ENCODE data around the gene RBMS1.
"Not testable (repeated sequence)": the region's sequence is repeated elsewhere in the genome, so short reads cannot be mapped to it uniquely, and the experiment has no call there.

RBMS1 gene

DNA sequence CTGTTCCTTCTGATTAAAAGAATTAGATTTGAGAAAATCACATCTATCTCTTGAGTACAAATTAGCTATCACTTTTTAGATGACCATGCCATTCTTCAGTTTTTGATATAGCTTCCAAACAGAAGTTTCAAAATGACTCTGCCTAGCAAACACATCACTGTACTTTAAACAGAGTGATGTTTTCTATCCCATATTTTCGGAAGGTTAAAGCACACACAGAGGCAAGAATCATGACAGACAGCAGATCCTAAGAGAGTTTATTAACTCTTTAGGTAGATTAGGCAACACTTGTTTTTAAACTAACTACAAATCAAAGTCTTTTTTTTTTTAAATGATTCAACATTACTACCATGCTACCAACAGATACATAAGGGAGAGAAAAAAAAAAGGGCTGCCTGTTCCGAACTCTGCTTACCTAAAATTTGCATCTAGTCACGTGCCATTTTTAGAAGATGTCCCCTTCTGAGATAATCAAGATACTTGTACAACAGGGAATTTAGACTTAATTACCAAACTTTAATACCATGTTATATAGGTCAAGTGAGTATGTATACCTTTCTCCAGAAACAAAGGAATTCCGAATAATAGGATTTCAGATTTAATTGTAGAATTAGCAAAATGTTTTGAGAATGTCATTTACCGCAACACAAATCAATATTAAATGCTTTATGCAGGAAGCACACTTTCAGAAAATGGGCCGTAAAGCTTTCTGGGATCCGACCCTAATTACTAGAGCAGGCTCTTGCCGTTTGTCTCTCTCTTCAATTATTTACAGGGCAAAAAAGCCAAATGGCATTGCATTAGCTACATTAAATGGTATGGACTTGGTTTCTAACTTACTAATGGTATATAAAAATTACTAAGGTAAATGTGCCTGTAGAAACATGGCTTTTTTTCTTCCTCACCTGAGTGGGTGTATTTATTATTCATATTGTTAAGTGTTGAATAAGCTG, 2.6 kb downstream of the RBMS1 start:
- Histone ChIP-seq H3F3A (ENCODE audit: insufficient read depth, low read length) (peaks cover 17% of the 10 kb centered on the region), H3K4me2 (ENCODE audit: low read depth, low read length) (peak overlapping the region; percentile 63), H3K36me3 (replicated peaks; ENCODE audit: insufficient read depth, low read length) (no peaks in the 10 kb centered on the region), H3K9me3 (replicated peaks; ENCODE audit: insufficient read depth, low read length) (no peaks in the 10 kb centered on the region), H3K9ac (ENCODE audit: low read length) (peak overlapping the region; percentile 92; the same call in 1 of the 2 replicates), H3K79me2 (ENCODE audit: low read length) (peaks cover 24% of the 10 kb centered on the region), H4K20me1 (ENCODE audit: insufficient read depth, low read length) (no peaks in the 10 kb centered on the region), H2AFZ (ENCODE audit: low read length) (no peak overlapping the region), H3K9me2 (replicated peaks; ENCODE audit: insufficient read depth, low read length) (no peaks in the 10 kb centered on the region), H3K27me3 (replicated peaks; ENCODE audit: insufficient read depth, low read length) (no peaks in the 10 kb centered on the region), H3K4me3 (ENCODE audit: low read length) (peak overlapping the region; percentile 88), H3K4me1 (ENCODE audit: low read length) (peaks cover 8% of the 10 kb centered on the region), H3K27ac (ENCODE audit: low read length) (peak overlapping the region; percentile 71; the same call in 1 of the 2 replicates)
- TF ChIP-seq, protein P1, sequence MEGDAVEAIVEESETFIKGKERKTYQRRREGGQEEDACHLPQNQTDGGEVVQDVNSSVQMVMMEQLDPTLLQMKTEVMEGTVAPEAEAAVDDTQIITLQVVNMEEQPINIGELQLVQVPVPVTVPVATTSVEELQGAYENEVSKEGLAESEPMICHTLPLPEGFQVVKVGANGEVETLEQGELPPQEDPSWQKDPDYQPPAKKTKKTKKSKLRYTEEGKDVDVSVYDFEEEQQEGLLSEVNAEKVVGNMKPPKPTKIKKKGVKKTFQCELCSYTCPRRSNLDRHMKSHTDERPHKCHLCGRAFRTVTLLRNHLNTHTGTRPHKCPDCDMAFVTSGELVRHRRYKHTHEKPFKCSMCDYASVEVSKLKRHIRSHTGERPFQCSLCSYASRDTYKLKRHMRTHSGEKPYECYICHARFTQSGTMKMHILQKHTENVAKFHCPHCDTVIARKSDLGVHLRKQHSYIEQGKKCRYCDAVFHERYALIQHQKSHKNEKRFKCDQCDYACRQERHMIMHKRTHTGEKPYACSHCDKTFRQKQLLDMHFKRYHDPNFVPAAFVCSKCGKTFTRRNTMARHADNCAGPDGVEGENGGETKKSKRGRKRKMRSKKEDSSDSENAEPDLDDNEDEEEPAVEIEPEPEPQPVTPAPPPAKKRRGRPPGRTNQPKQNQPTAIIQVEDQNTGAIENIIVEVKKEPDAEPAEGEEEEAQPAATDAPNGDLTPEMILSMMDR (IDR thresholded peaks at IDR 0.05; ENCODE audit: low read length): no peak
- TF ChIP-seq EZH2phosphoT487 (IDR thresholded peaks at IDR 0.05; ENCODE audit: low read length): no peak
- no peak for TF ChIP-seq EZH2 (optimal IDR thresholded peaks at IDR 0.05; ENCODE audit: low read depth, low read length)
- DNase-seq: no peak

DNA sequence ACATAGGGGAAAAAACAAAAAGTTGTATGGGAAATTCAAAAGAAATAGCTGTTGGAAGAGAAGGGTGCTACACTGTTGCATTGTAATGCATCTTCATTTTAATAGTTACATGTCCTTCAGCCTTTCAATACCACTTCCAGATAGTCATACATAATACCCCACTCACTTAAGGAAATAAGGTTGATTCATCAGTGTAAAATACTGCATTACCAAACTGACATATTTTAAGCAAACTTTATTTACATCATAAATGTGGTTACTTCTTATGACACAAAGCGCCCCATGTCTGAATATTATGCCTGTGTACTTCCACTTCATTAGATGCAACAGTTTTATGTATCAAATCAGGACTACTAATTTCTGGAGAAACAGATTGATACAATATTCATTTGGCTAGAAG, 4.5 kb downstream of the RBMS1 start:
- no peaks in the 10 kb centered on the region for H3K27me3 ChIP-seq (replicated peaks; ENCODE audit: insufficient read depth, low read length)
- H3K4me3 ChIP-seq (ENCODE audit: low read length): no peak overlapping the region
- TF ChIP-seq, protein P1 (IDR thresholded peaks at IDR 0.05; ENCODE audit: low read length): no peak
- TF ChIP-seq EZH2phosphoT487 (IDR thresholded peaks at IDR 0.05; ENCODE audit: low read length) (no peak), EZH2 (optimal IDR thresholded peaks at IDR 0.05; ENCODE audit: low read depth, low read length) (no peak)

DNA sequence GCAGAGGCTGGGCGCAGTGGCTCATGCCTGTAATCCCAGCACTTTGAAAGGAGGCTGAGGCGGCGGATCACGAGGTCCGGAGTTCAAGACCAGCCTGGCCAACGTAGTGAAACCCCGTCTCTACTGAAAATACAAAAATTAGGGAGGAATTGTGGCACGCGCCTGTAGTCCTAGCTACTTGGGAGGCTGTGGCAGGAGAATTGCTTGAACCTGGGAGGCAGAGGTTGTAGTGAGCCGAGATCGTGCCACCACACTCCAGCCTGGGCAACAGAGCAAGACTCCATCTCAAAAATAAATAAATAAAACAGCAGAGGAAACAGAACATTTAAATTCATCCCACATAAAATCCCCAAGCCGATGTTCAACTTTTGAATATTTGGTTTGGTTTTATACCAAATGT, 5.3 kb downstream of the RBMS1 start:
- H4K20me1 ChIP-seq (ENCODE audit: insufficient read depth, low read length); H3K9ac ChIP-seq (ENCODE audit: low read length); H2AFZ ChIP-seq (ENCODE audit: low read length); DNase-seq; H3K27ac ChIP-seq (ENCODE audit: low read length); H3K27me3 ChIP-seq (replicated peaks; ENCODE audit: insufficient read depth, low read length); H3K9me3 ChIP-seq (replicated peaks; ENCODE audit: insufficient read depth, low read length); H3K36me3 ChIP-seq (replicated peaks; ENCODE audit: insufficient read depth, low read length); H3K4me1 ChIP-seq (ENCODE audit: low read length); H3K4me2 ChIP-seq (ENCODE audit: low read depth, low read length); H3K9me2 ChIP-seq (replicated peaks; ENCODE audit: insufficient read depth, low read length); H3K4me3 ChIP-seq (ENCODE audit: low read length): not testable (repeated sequence)
- Histone ChIP-seq H3K79me2 (ENCODE audit: low read length) (peaks cover 24% of the 10 kb centered on the region), H3F3A (ENCODE audit: insufficient read depth, low read length) (peaks cover 17% of the 10 kb centered on the region)

More for the DNA sequence above, 4.5 kb downstream of the RBMS1 start:
- no peaks in the 10 kb centered on the region for H4K20me1 ChIP-seq (ENCODE audit: insufficient read depth, low read length)
- no peak overlapping the region for H3K27ac ChIP-seq (ENCODE audit: low read length)
- H3K79me2 ChIP-seq (ENCODE audit: low read length): peaks cover 24% of the 10 kb centered on the region
- H3K4me2 ChIP-seq (ENCODE audit: low read depth, low read length): no peak overlapping the region
- H3K9ac ChIP-seq (ENCODE audit: low read length): no peak overlapping the region
- H3K36me3 ChIP-seq (replicated peaks; ENCODE audit: insufficient read depth, low read length): no peaks in the 10 kb centered on the region
- no peaks in the 10 kb centered on the region for H3K9me3 ChIP-seq (replicated peaks; ENCODE audit: insufficient read depth, low read length)
- peaks cover 8% of the 10 kb centered on the region for H3K4me1 ChIP-seq (ENCODE audit: low read length)
- H2AFZ ChIP-seq (ENCODE audit: low read length): no peak overlapping the region
- DNase-seq: no peak
- peaks cover 17% of the 10 kb centered on the region for H3F3A ChIP-seq (ENCODE audit: insufficient read depth, low read length)
- no peaks in the 10 kb centered on the region for H3K9me2 ChIP-seq (replicated peaks; ENCODE audit: insufficient read depth, low read length)

DNA sequence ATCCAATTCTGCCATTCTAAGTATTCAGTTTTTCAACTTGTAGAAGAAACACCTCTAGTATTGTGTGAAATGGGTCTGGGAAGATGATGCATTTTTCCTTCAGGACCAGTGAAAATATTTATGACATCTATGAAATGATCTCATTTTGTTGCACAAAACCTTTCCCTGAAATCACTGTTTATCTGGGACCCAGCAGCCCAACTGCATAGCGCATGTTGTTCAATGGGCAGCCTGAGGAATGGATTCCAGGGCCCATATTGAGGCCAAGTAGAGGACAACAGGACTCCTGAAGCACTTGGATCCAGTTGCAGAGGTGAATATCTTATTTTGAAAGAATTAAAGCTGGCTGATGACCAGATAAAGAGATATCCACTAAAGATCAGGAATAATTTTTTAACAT, 7.3 kb downstream of the RBMS1 start:
- H3K9me2 ChIP-seq (replicated peaks; ENCODE audit: insufficient read depth, low read length): no peaks in the 10 kb centered on the region
- no peak for DNase-seq
- TF ChIP-seq EZH2 (optimal IDR thresholded peaks at IDR 0.05; ENCODE audit: low read depth, low read length): no peak
- no peak for TF ChIP-seq EZH2phosphoT487 (IDR thresholded peaks at IDR 0.05; ENCODE audit: low read length)
- TF ChIP-seq, protein P1 (IDR thresholded peaks at IDR 0.05; ENCODE audit: low read length): no peak
- H3K27me3 ChIP-seq (replicated peaks; ENCODE audit: insufficient read depth, low read length): no peaks in the 10 kb centered on the region
- H3K27ac ChIP-seq (ENCODE audit: low read length): no peak overlapping the region
- peaks cover 3% of the 10 kb centered on the region; the same call in 1 of the 2 replicates for H3K4me1 ChIP-seq (ENCODE audit: low read length)
- peaks cover 30% of the 10 kb centered on the region for H3K79me2 ChIP-seq (ENCODE audit: low read length)
- no peak overlapping the region for H2AFZ ChIP-seq (ENCODE audit: low read length)
- H3F3A ChIP-seq (ENCODE audit: insufficient read depth, low read length): no peaks in the 10 kb centered on the region
- no peak overlapping the region for H3K4me2 ChIP-seq (ENCODE audit: low read depth, low read length)
- H3K36me3 ChIP-seq (replicated peaks; ENCODE audit: insufficient read depth, low read length): no peaks in the 10 kb centered on the region
- no peaks in the 10 kb centered on the region for H4K20me1 ChIP-seq (ENCODE audit: insufficient read depth, low read length)
- no peak overlapping the region for H3K9ac ChIP-seq (ENCODE audit: low read length)
- H3K9me3 ChIP-seq (replicated peaks; ENCODE audit: insufficient read depth, low read length): no peaks in the 10 kb centered on the region
- no peak overlapping the region for H3K4me3 ChIP-seq (ENCODE audit: low read length)

Data from MM.1S (cell line).